ENCODE measurements around the gene CYB5D1.

Gene CYB5D1

GRCh38 chr17:7851438-7852261 lies 6.2 kb upstream of the CYB5D1 start:
- TF ChIP-seq ZFX (IDR thresholded peaks at IDR 0.05; ENCODE audit: borderline replicate concordance) (no peak), CTCF (IDR thresholded peaks at IDR 0.05) (peak; percentile 96)
- H3K27ac ChIP-seq = peak overlapping the region; percentile 98

- TF ChIP-seq ZFX (IDR thresholded peaks at IDR 0.05; ENCODE audit: borderline replicate concordance) = no peak
- no peak for TF ChIP-seq CTCF (IDR thresholded peaks at IDR 0.05)
- H3K27ac ChIP-seq = peak overlapping the region; percentile 98
Observed at GRCh38 chr17:7852262-7852670, 5.5 kb upstream of the CYB5D1 start.

GRCh38 chr17:7852919-7853690 lies 4.7 kb upstream of the CYB5D1 start:
- peak overlapping the region; percentile 98 for H3K27ac ChIP-seq
- TF ChIP-seq ZFX (IDR thresholded peaks at IDR 0.05; ENCODE audit: borderline replicate concordance) (no peak), CTCF (IDR thresholded peaks at IDR 0.05) (no peak)

- TF ChIP-seq ZFX (IDR thresholded peaks at IDR 0.05; ENCODE audit: borderline replicate concordance) (no peak), CTCF (IDR thresholded peaks at IDR 0.05) (no peak)
- H3K27ac ChIP-seq = peak overlapping the region; percentile 98
Observed at GRCh38 chr17:7853691-7854038, 4.1 kb upstream of the CYB5D1 start.

GRCh38 chr17:7854078-7854777 lies 3.6 kb upstream of the CYB5D1 start:
- H3K27ac ChIP-seq = peak overlapping the region; percentile 98
- TF ChIP-seq ZFX (IDR thresholded peaks at IDR 0.05; ENCODE audit: borderline replicate concordance) (no peak), CTCF (IDR thresholded peaks at IDR 0.05) (no peak)

GRCh38 chr17:7854851-7855659 lies 2.7 kb upstream of the CYB5D1 start, which contains the start of gene TMEM88:
TMEM88 (plus strand) TSS chr17:7855066; CDS start chr17:7855075, 9 bp downstream.
- peak within 1 kb of the TSS; percentile 98 for H3K27ac ChIP-seq
- TF ChIP-seq CTCF (IDR thresholded peaks at IDR 0.05) (no peak), ZFX (IDR thresholded peaks at IDR 0.05; ENCODE audit: borderline replicate concordance) (no peak)

All from 22Rv1 (cell line).